A549 (cell line): ENCODE data around the gene SAMD4B.

Source experiments
- CHD2 ChIP-seq: fragments of 150-350 bp; IDR thresholded peaks from 2 replicates; pipeline ENCODE4 v1.6.1; 2014; ENCODE audit warnings: low read length; ENCODE audit not compliant: partially characterized antibody
- CTCF ChIP-seq: fragments of >200 bp; sonication (Bioruptor Twin); formaldehyde crosslinking; IDR thresholded peaks from 3 replicates; pipeline ENCODE4 v1.5.1; 2016
- EP300 ChIP-seq, 2 experiments: fragments of >200 bp; sonication (Bioruptor Twin); formaldehyde crosslinking; IDR thresholded peaks; 2 replicates in 1 of 2; 3 replicates in 1 of 2; pipeline ENCODE4 v1.6.1; 2016 to 2017
- GATA3 ChIP-seq: IDR thresholded peaks from 2 replicates; pipeline ENCODE4 v1.6.1; 2012; ENCODE audit warnings: borderline replicate concordance
- HOXB13 ChIP-seq: fragments of 250-450 bp; sonication (Bioruptor Pico); IDR thresholded peaks from 2 replicates; pipeline ENCODE4 v1.5.0; 2020; ENCODE audit warnings: low read depth, mild to moderate bottlenecking, moderate library complexity
- POLR2A ChIP-seq: IDR thresholded peaks from 2 replicates; pipeline ENCODE4 v1.6.1; 2012; ENCODE audit warnings: mild to moderate bottlenecking, low read length
- POLR2AphosphoS2 ChIP-seq: conservative IDR thresholded peaks from 2 replicates; pipeline ENCODE4 v1.6.1; 2012; ENCODE audit warnings: low read length, improper control_type of control experiment, inconsistent platforms
- REST ChIP-seq: fragments of 200-600 bp; sonication (generic); IDR thresholded peaks from 2 replicates; pipeline ENCODE4 v1.6.1; 2016; ENCODE audit warnings: antibody characterized with exemption, mild to moderate bottlenecking, moderate library complexity
- SMC3 ChIP-seq: fragments of >200 bp; sonication (Bioruptor Twin); formaldehyde crosslinking; IDR thresholded peaks from 3 replicates; pipeline ENCODE4 v1.6.1; 2018; ENCODE audit warnings: inconsistent platforms

GRCh38 chr19:39341129-39341718 lies 997 bp upstream of the SAMD4B start:
- TF ChIP-seq CTCF: no peak
- no peak for TF ChIP-seq SMC3
- 0 out of 2 replicates have a peak, but pooled peaks have one; percentile 22 for TF ChIP-seq POLR2A
- TF ChIP-seq GATA3: no peak
- no peak for TF ChIP-seq EP300 (IDR thresholded peaks at IDR 0.05)
- no peak for TF ChIP-seq REST
- TF ChIP-seq HOXB13: no peak
- no peak for TF ChIP-seq POLR2AphosphoS2
- no peak for TF ChIP-seq CHD2
